ENCODE data around the gene ZNF555. TPM values are rescaled to one million over a fixed set of nuclear protein-coding genes. Genes with fewer than 3 reads are reported as not detected.

ZNF555 gene
- total and polyA plus RNA-seq, 2 of the 13 experiments (the other 11 are each of a cell fraction or from before 2014, with no cell fraction given): 5.0 to 8.0 TPM

- TF ChIP-seq ARID3A (IDR thresholded peaks at IDR 0.05; ENCODE audit: low read depth, low read length): peak; percentile 86
- TF ChIP-seq RARG (CRISPR knock-in tag; IDR thresholded peaks at IDR 0.05; ENCODE audit: low read depth): no peak
- TF ChIP-seq SMC3 (IDR thresholded peaks at IDR 0.05; ENCODE audit: low read length): peak; percentile 57; the same call in 1 of the 2 replicates
- TF ChIP-seq KLF15 (CRISPR knock-in tag; IDR thresholded peaks at IDR 0.05; ENCODE audit: borderline replicate concordance): no peak
- no peak for TF ChIP-seq KMT2B (CRISPR knock-in tag; IDR thresholded peaks at IDR 0.05)
- TF ChIP-seq ZNF331 (CRISPR knock-in tag; IDR thresholded peaks at IDR 0.05): no peak
- 0 out of 2 replicates have a peak, but pooled peaks have one; percentile 19 for TF ChIP-seq ZNF367 (CRISPR knock-in tag; IDR thresholded peaks at IDR 0.05; ENCODE audit: borderline replicate concordance)
- peak; percentile 34; the same call in 1 of the 2 replicates for TF ChIP-seq ERF (CRISPR knock-in tag; IDR thresholded peaks at IDR 0.05)
- TF ChIP-seq SPEN (CRISPR knock-in tag; IDR thresholded peaks at IDR 0.05; ENCODE audit: low read depth): no peak
- TF ChIP-seq ZNF329 (CRISPR knock-in tag; IDR thresholded peaks at IDR 0.05; ENCODE audit: low read depth): no peak
- peak; percentile 31; the same call in 1 of the 2 replicates for TF ChIP-seq ZNF362 (CRISPR knock-in tag; IDR thresholded peaks at IDR 0.05; ENCODE audit: borderline replicate concordance)
- TF ChIP-seq ZNF605 (CRISPR knock-in tag; IDR thresholded peaks at IDR 0.05): no peak
- no peak for TF ChIP-seq TCF12 (IDR thresholded peaks at IDR 0.05)
- TF ChIP-seq TCF12 (CRISPR knock-in tag; IDR thresholded peaks at IDR 0.05): no peak
- 0 out of 2 replicates have a peak, but pooled peaks have one; percentile 35 for TF ChIP-seq TEAD2 (CRISPR knock-in tag; IDR thresholded peaks at IDR 0.05)
- TF ChIP-seq ZNF644 (CRISPR knock-in tag; IDR thresholded peaks at IDR 0.05; ENCODE audit: low read depth): 0 out of 2 replicates have a peak, but pooled peaks have one; percentile 56
- no peak for TF ChIP-seq AKNA (CRISPR knock-in tag; IDR thresholded peaks at IDR 0.05; ENCODE audit: borderline replicate concordance)
- no peak for TF ChIP-seq HOXA9 (CRISPR knock-in tag; IDR thresholded peaks at IDR 0.05; ENCODE audit: borderline replicate concordance)
- TF ChIP-seq USF2 (IDR thresholded peaks at IDR 0.05; ENCODE audit: low read depth, low read length): no peak
- TF ChIP-seq USF2 (CRISPR knock-in tag; IDR thresholded peaks at IDR 0.05; ENCODE audit: borderline replicate concordance): no peak
- no peak for TF ChIP-seq PAX8 (CRISPR knock-in tag; IDR thresholded peaks at IDR 0.05; ENCODE audit: borderline replicate concordance)
Measured at GRCh38 chr19:2887391-2887914, 46.2 kb downstream of the ZNF555 start (continued).
